GM06990 (cell line): ENCODE measurements around the gene SLC23A2.

Experiments used
- DNase-seq: peaks from one replicate; pipeline ENCODE4 v3.0.0-alpha.2; 2011; ENCODE audit not compliant: insufficient read length; ENCODE audit errors: extremely low read depth
- H3K27me3 ChIP-seq: replicated peaks from 2 replicates; pipeline ENCODE4 v1.6.0; 2011; ENCODE audit warnings: low read length; ENCODE audit not compliant: control insufficient read depth, insufficient read depth
- H3K36me3 ChIP-seq: 2 replicates; pipeline ENCODE4 v1.5.1; 2011; ENCODE audit warnings: low read length; ENCODE audit not compliant: control insufficient read depth, insufficient read depth
- H3K4me3 ChIP-seq: replicated peaks from 2 replicates; pipeline ENCODE4 v1.5.1; 2011; ENCODE audit warnings: low read depth, mild to moderate bottlenecking, control low read depth, low read length
- TF ChIP-seq, protein P1 (sequence below): IDR thresholded peaks from 2 replicates; pipeline ENCODE4 v1.5.1; 2011; ENCODE audit warnings: low read length, control low read depth, mild to moderate bottlenecking, inconsistent platforms; ENCODE audit not compliant: insufficient read depth, poor library complexity, severe bottlenecking

The SLC23A2 gene

DNA sequence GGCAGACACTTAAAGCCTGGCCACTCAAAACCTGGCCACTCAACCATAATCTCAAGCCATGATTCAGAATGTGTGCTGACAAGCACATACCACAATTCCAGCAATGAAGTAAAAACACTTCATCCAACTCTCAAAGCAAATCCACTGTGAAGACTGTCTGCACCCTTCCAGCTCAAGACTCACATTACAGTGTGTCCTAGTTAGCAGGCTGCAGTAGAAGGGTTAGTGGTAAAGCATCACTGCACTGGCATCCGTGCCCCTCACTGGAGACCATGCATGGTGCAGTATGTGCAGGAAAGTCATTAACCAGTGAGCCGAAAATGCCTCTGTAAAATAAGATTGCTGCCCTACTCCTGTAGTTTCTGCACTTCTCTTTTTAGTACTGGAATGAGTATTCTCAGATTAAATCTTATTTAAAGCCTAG lies 43.4 kb downstream of the SLC23A2 start:
- Histone ChIP-seq H3K27me3 (no peaks in the 10 kb centered on the region), H3K36me3 (no peaks in the 10 kb centered on the region), H3K4me3 (no peak overlapping the region)
- peak; percentile 53 for DNase-seq
- TF ChIP-seq, protein P1, sequence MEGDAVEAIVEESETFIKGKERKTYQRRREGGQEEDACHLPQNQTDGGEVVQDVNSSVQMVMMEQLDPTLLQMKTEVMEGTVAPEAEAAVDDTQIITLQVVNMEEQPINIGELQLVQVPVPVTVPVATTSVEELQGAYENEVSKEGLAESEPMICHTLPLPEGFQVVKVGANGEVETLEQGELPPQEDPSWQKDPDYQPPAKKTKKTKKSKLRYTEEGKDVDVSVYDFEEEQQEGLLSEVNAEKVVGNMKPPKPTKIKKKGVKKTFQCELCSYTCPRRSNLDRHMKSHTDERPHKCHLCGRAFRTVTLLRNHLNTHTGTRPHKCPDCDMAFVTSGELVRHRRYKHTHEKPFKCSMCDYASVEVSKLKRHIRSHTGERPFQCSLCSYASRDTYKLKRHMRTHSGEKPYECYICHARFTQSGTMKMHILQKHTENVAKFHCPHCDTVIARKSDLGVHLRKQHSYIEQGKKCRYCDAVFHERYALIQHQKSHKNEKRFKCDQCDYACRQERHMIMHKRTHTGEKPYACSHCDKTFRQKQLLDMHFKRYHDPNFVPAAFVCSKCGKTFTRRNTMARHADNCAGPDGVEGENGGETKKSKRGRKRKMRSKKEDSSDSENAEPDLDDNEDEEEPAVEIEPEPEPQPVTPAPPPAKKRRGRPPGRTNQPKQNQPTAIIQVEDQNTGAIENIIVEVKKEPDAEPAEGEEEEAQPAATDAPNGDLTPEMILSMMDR, result no peak

DNA sequence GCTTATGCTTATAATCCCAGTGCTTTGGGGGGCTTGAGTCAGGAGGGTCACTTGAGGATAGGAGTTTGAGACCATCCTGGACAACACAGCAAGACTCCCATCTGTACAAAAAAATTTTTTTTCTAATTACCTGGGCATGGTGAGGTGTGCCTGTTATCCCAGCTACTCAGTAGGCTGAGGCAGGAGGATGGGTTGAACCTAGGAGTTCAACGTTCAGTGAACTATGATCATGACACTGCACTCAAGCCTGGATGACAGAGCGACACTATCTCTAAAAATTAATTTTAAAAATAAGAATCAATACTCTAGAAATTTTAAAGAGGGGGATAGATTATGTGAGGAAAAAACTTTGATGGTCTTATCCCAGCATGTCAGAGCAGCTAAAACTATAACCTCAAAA lies 44.1 kb downstream of the SLC23A2 start:
- no peak for DNase-seq
- H3K27me3 ChIP-seq, result no peaks in the 10 kb centered on the region
- TF ChIP-seq, protein P1, result no peak

GRCh38 chr20:4956200-4956810 lies 45.0 kb downstream of the SLC23A2 start:
- no peaks in the 10 kb centered on the region for H3K36me3 ChIP-seq
- no peak for DNase-seq
- TF ChIP-seq, protein P1, result peak; percentile 70
- H3K4me3 ChIP-seq, result no peak overlapping the region
- H3K27me3 ChIP-seq, result no peaks in the 10 kb centered on the region

More for the DNA sequence above, 44.1 kb downstream of the SLC23A2 start:
- no peak overlapping the region for H3K4me3 ChIP-seq
- no peaks in the 10 kb centered on the region for H3K36me3 ChIP-seq

DNA sequence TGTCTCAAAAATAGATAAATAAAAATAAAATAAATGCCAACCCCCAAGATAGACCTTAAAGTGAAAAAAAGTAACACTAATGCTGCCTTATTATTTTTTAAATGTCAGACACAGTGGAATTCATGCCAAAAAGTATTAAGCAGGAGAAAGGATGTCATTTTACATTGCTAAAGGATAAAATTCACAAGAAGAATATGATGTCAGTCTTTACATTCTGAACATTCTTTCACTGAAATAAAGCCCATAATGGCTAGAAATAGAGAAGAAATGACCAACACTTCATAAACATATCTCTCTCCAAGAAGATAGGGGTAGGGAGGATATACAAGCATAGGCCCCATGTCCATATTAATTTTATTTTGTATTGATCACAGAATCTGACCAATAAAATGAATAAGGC lies 47.4 kb downstream of the SLC23A2 start:
- no peaks in the 10 kb centered on the region for H3K36me3 ChIP-seq
- TF ChIP-seq, protein P1, result no peak
- no peak for DNase-seq
- H3K27me3 ChIP-seq, result no peaks in the 10 kb centered on the region
- no peak overlapping the region for H3K4me3 ChIP-seq

GRCh38 chr20:4952229-4952628 lies 49.1 kb downstream of the SLC23A2 start:
- TF ChIP-seq, protein P1, result no peak
- no peaks in the 10 kb centered on the region for H3K27me3 ChIP-seq
- no peak overlapping the region for H3K4me3 ChIP-seq
- DNase-seq, result no peak
- no peaks in the 10 kb centered on the region for H3K36me3 ChIP-seq

GRCh38 chr20:4951299-4951698 lies 50.0 kb downstream of the SLC23A2 start:
- DNase-seq, result no peak
- Histone ChIP-seq H3K36me3 (no peaks in the 10 kb centered on the region), H3K4me3 (no peak overlapping the region), H3K27me3 (no peaks in the 10 kb centered on the region)
- TF ChIP-seq, protein P1, result no peak
